Measurements from ENCODE around the gene ARIH2.

Gene ARIH2

DNA sequence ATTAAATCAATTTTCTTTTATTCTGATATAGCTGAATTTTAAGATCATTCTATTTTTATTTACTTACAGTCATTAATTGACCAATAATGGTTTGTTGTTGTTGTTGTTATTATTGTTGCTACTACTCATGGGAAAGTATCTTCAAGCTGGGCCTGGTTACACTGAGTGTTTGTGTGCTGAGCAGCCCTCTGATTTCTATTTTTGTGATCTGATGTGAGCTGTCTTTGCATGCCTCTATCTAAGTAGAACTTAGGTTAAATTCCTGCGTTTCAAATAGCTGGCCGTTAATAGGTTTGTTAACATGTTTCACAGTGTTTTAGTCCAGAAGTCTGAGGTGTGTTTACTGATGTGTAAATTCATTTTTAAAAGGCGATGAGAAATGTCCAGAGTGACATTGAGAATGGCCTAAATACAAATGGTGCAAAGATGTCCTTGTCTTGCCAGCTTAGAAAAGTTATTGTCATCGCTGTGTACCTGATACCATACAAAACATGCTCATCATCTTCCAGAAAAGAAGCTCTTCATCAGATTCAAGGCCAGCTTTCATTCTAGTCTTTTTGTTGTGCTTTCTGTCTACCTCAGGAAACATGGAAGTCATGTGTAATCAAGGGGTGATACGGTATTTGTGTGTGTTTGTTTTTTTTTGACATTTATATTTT, 15.8 kb downstream of the ARIH2 start:
- Histone ChIP-seq H3K36me3 (ENCODE audit: control insufficient read depth, insufficient read depth, low read length) (no peaks in the 10 kb centered on the region), H3K4me1 (ENCODE audit: control insufficient read depth, insufficient read depth, low read length) (peaks cover 4% of the 10 kb centered on the region)

DNA sequence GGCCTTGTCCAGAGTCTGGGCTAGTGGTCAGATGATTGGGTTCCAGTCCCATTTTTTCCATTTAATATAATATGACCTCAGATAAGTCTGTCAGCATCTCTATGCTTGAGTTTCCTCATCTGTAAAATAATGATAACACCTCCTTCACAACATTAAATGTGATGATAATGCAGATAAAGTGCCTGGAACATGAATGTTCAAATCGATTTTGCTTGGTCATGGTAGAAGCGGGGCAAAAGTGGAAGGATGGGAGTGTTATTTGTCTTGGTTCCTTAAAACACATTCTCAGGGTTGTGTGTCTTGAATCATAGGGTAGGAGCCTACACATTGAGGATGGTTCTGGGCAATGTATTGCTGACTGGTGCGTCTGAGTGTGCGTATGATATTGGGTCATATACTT, 16.9 kb downstream of the ARIH2 start:
- H3K4me1 ChIP-seq (ENCODE audit: control insufficient read depth, insufficient read depth, low read length), result no peaks in the 10 kb centered on the region
- no peak overlapping the region for H3K27ac ChIP-seq (ENCODE audit: low read depth, low read length)

More for the DNA sequence above, 15.8 kb downstream of the ARIH2 start:
- Histone ChIP-seq H3K4me3 (ENCODE audit: low read length) (no peak overlapping the region), H3K9ac (ENCODE audit: low read length) (no peak overlapping the region), H3K27me3 (ENCODE audit: control insufficient read depth, insufficient read depth, low read length) (no peaks in the 10 kb centered on the region), H3K27ac (ENCODE audit: low read depth, low read length) (no peak overlapping the region)

DNA sequence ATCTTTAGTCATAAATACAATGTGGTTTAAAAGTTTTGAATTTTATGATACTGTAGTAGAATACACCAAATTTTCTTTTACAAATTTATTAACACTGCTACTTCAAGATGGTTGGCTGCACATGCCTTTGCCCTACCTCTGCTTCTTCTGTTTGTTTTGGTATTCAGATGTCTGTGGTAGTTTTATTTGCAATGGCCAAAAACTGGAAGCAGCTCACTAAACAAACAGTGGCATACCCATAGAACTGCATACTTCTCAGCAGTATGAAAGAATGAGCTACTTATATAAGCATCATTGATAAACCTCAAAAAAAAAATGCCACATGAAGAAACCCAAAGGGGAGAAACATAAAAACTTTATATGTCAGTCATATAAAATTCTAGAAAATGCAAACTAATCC, 19.5 kb downstream of the ARIH2 start:
- H3K9ac ChIP-seq (ENCODE audit: low read length), result no peak overlapping the region
- no peaks in the 10 kb centered on the region for H3K27me3 ChIP-seq (ENCODE audit: control insufficient read depth, insufficient read depth, low read length)
- no peaks in the 10 kb centered on the region for H3K4me1 ChIP-seq (ENCODE audit: control insufficient read depth, insufficient read depth, low read length)
- no peak overlapping the region for H3K4me3 ChIP-seq (ENCODE audit: low read length)
- no peaks in the 10 kb centered on the region for H3K36me3 ChIP-seq (ENCODE audit: control insufficient read depth, insufficient read depth, low read length)
- no peak overlapping the region for H3K27ac ChIP-seq (ENCODE audit: low read depth, low read length)

More for the DNA sequence above, 16.9 kb downstream of the ARIH2 start:
- Histone ChIP-seq H3K27me3 (ENCODE audit: control insufficient read depth, insufficient read depth, low read length) (no peaks in the 10 kb centered on the region), H3K4me3 (ENCODE audit: low read length) (no peak overlapping the region), H3K36me3 (ENCODE audit: control insufficient read depth, insufficient read depth, low read length) (no peaks in the 10 kb centered on the region), H3K9ac (ENCODE audit: low read length) (no peak overlapping the region)

DNA sequence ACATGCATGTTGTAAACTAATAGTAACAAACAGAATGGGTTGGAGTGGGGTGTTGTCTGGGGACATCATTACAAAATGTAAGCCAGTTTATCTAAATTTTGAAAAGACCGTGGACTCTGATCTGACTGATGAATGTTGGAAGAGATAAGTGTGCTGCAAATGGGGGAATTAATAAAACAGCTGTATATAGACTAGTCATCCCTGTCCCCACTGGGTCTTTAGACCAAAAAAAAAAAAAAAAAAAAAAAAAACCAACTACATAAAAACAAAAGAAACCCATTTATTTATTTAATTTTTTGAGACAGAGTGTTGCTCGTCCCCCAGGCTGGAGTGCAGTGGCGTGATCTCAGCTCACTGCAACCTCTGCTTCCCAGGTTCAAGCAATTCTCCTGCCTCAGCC, 20.0 kb downstream of the ARIH2 start:
- Histone ChIP-seq H3K9ac (ENCODE audit: low read length) (no peak overlapping the region), H3K27me3 (ENCODE audit: control insufficient read depth, insufficient read depth, low read length) (no peaks in the 10 kb centered on the region), H3K4me1 (ENCODE audit: control insufficient read depth, insufficient read depth, low read length) (no peaks in the 10 kb centered on the region), H3K36me3 (ENCODE audit: control insufficient read depth, insufficient read depth, low read length) (no peaks in the 10 kb centered on the region), H3K27ac (ENCODE audit: low read depth, low read length) (no peak overlapping the region), H3K4me3 (ENCODE audit: low read length) (no peak overlapping the region)

DNA sequence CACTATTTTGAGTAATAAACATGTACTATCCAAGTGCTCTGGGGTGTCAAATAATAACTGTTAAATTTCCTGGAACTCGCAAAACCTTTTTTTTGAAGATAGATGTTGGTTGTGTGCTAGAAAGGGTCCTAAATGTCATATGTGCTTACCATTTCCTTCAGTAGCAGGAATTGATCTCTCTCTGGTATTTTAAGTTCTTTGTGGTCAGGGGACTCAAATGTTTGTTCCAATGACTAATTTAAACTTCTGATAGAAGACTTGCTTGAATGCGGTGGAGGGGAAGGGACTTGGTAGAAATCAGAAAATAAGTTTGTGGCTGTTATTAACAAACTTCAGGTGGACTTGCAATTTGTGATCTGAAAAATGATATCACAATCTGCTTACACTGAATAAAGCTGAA, 26.8 kb downstream of the ARIH2 start:
- no peak overlapping the region for H3K9ac ChIP-seq (ENCODE audit: low read length)
- H3K36me3 ChIP-seq (ENCODE audit: control insufficient read depth, insufficient read depth, low read length), result peaks cover 6% of the 10 kb centered on the region
- H3K27ac ChIP-seq (ENCODE audit: low read depth, low read length), result no peak overlapping the region
- H3K4me3 ChIP-seq (ENCODE audit: low read length), result no peak overlapping the region
- no peaks in the 10 kb centered on the region for H3K27me3 ChIP-seq (ENCODE audit: control insufficient read depth, insufficient read depth, low read length)
- H3K4me1 ChIP-seq (ENCODE audit: control insufficient read depth, insufficient read depth, low read length), result no peaks in the 10 kb centered on the region

DNA sequence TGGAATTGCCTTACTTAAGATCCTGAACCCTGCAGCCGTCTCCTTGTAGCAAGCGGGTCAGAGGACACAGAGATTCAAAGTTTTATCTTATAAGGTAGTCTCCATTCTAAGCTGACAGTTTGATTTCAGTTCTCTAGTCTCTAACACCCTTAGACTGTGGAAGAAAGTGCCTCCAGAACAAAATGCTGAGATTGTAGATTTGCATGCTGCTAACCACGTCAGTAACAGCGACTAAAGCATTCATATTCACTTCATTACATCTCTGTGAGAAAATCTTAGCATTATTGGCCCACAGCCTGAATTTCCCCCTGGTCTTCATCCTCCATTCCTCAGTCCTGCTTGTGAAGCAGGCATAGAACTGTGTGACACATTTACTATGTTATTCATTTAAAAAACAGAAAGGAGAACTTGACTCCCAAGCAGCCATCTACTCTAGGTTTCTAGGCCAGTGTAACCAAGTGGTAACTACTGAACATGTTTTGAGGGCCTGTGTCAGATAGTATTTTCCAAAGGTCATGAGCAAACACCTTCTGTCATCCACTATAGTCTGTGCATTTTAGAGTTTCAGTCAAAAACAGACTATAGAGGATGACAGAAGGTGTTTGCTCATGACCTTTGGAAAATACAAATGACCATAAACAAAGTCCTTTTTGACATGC, 27.4 kb downstream of the ARIH2 start:
- Histone ChIP-seq H3K4me3 (ENCODE audit: low read length) (no peak overlapping the region), H3K4me1 (ENCODE audit: control insufficient read depth, insufficient read depth, low read length) (no peaks in the 10 kb centered on the region), H3K27ac (ENCODE audit: low read depth, low read length) (no peak overlapping the region), H3K27me3 (ENCODE audit: control insufficient read depth, insufficient read depth, low read length) (no peaks in the 10 kb centered on the region), H3K9ac (ENCODE audit: low read length) (no peak overlapping the region), H3K36me3 (ENCODE audit: control insufficient read depth, insufficient read depth, low read length) (peaks cover 6% of the 10 kb centered on the region)

DNA sequence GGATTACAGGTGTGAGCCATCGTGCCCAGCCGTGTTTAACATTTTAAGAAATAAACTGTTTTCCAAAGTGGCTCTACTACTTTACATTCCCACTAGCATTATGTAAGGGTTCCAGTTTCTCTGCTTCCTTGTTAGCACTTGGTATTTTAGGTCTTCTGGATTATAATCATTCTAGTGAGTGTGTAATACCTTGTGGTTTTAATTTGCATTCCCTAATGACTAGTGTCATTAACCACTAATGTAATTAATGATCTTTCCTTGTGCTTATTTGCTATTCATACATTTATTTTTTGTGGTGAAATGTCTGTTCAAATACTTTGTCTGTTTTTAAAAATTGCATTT, 30.7 kb downstream of the ARIH2 start:
- no peaks in the 10 kb centered on the region for H3K4me1 ChIP-seq (ENCODE audit: control insufficient read depth, insufficient read depth, low read length)
- H3K9ac ChIP-seq (ENCODE audit: low read length), result no peak overlapping the region
- no peaks in the 10 kb centered on the region for H3K27me3 ChIP-seq (ENCODE audit: control insufficient read depth, insufficient read depth, low read length)
- H3K36me3 ChIP-seq (ENCODE audit: control insufficient read depth, insufficient read depth, low read length), result peaks cover 4% of the 10 kb centered on the region
- no peak overlapping the region for H3K4me3 ChIP-seq (ENCODE audit: low read length)
- H3K27ac ChIP-seq (ENCODE audit: low read depth, low read length), result peak overlapping the region; percentile 32

DNA sequence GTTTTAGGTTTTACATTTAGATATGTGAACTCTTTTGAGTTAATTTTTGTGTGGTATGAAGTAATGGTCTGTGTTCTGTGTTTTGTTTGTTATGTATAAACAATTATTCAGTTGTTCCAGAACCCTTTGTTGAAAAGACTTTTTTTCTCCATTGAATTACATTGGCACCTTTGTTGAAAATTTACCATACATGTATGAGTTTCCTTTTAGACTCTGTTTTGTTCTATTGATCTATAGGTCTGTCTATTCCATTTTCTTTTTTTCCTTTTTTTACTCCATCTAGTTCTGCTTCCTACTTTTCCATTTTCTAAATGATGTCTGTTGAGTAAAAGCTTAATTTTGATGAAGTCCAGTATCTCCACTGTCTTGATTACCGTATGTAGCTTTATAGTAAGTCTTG, 31.4 kb downstream of the ARIH2 start:
- H3K9ac ChIP-seq (ENCODE audit: low read length), result no peak overlapping the region
- H3K27ac ChIP-seq (ENCODE audit: low read depth, low read length), result no peak overlapping the region
- H3K4me1 ChIP-seq (ENCODE audit: control insufficient read depth, insufficient read depth, low read length), result no peaks in the 10 kb centered on the region
- no peaks in the 10 kb centered on the region for H3K36me3 ChIP-seq (ENCODE audit: control insufficient read depth, insufficient read depth, low read length)
- no peaks in the 10 kb centered on the region for H3K27me3 ChIP-seq (ENCODE audit: control insufficient read depth, insufficient read depth, low read length)
- H3K4me3 ChIP-seq (ENCODE audit: low read length), result no peak overlapping the region

DNA sequence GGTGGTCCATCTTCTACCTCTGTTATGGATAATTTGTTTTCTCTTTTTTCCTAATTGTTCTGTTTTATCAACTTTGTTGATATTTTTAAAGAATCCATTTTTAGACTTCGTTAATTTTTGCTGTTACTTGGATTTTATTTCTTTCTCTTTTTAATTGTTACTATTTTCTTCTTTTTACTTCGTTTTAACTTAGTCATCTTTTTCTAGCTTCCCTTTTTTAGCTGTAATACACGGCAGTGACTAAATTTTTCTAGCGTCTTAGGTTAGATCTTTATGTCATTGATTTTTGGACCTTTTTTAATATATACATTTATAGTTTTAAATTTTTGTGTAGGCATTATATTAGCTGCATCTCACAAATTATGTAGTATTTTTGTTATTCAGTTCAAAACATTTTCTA, 33.1 kb downstream of the ARIH2 start:
- H3K36me3 ChIP-seq (ENCODE audit: control insufficient read depth, insufficient read depth, low read length), result no peaks in the 10 kb centered on the region
- no peaks in the 10 kb centered on the region for H3K4me1 ChIP-seq (ENCODE audit: control insufficient read depth, insufficient read depth, low read length)
- no peak overlapping the region for H3K4me3 ChIP-seq (ENCODE audit: low read length)
- no peaks in the 10 kb centered on the region for H3K27me3 ChIP-seq (ENCODE audit: control insufficient read depth, insufficient read depth, low read length)
- no peak overlapping the region for H3K9ac ChIP-seq (ENCODE audit: low read length)
- no peak overlapping the region for H3K27ac ChIP-seq (ENCODE audit: low read depth, low read length)

DNA sequence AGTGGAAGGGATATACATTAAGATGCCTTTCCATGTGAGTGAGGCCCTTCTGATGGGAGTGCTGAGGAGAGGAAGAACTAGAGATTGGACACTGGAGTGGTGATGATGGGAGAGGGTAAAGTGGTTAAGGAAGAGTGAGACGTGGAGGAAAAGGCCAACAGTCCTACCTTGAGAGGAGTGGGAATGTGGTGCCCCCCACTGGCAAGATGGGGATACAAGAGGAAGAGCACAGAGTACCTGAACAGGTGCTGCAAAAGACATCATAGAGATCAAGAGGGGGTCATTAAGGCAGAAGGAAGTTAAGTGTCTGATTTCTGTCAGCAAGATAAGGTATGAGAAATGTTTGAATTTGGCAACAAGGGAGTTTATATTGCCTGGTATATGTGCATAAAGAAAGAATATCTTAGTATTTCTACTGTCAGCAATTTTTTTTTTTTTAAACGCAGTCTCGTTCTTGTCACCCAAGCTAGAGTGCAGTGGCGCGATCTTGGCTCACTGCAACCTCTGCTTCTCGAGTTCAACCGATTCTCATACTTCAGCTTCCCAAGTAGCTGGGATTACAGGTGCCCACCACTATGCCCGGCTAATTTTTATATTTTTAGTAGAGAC, 34.0 kb downstream of the ARIH2 start:
- Histone ChIP-seq H3K9ac (ENCODE audit: low read length) (no peak overlapping the region), H3K27ac (ENCODE audit: low read depth, low read length) (no peak overlapping the region), H3K27me3 (ENCODE audit: control insufficient read depth, insufficient read depth, low read length) (no peaks in the 10 kb centered on the region), H3K4me1 (ENCODE audit: control insufficient read depth, insufficient read depth, low read length) (no peaks in the 10 kb centered on the region), H3K4me3 (ENCODE audit: low read length) (no peak overlapping the region), H3K36me3 (ENCODE audit: control insufficient read depth, insufficient read depth, low read length) (no peaks in the 10 kb centered on the region)

DNA sequence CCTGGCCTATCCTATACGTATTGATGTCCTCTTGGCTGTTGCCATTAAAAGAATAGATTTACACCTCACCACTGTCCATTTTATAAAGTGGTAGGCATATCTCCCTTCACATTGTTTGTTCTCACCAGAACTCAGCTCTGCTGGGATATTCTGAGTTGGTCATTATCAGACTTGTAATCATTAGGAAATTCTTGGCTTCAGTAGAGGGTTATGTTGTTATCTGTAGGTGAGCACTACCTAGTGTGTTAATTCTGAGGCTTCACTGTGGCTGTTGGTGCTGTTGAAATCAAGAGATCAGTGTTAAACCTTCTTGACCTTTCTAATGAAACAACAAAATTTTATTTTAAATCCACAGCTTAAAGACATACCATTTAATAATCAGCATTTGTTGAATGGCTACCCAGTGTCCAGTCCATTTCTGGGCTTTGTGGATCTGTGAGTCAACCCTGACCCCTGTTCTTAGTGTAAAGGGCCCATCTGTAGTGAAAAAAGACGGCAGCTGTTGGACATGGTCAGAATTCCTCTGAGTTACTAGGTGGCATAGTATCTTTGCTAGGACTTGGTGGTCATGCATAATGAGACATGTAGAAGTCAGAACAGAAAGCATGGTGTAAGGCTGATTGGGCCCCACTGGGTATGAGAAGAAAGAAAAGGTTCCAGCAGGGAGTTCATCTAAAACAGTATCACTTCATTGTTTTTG, 38.5 kb downstream of the ARIH2 start:
- Histone ChIP-seq H3K4me3 (ENCODE audit: low read length) (no peak overlapping the region), H3K36me3 (ENCODE audit: control insufficient read depth, insufficient read depth, low read length) (peaks cover 2% of the 10 kb centered on the region), H3K27me3 (ENCODE audit: control insufficient read depth, insufficient read depth, low read length) (no peaks in the 10 kb centered on the region), H3K9ac (ENCODE audit: low read length) (no peak overlapping the region), H3K4me1 (ENCODE audit: control insufficient read depth, insufficient read depth, low read length) (no peaks in the 10 kb centered on the region), H3K27ac (ENCODE audit: low read depth, low read length) (no peak overlapping the region)

DNA sequence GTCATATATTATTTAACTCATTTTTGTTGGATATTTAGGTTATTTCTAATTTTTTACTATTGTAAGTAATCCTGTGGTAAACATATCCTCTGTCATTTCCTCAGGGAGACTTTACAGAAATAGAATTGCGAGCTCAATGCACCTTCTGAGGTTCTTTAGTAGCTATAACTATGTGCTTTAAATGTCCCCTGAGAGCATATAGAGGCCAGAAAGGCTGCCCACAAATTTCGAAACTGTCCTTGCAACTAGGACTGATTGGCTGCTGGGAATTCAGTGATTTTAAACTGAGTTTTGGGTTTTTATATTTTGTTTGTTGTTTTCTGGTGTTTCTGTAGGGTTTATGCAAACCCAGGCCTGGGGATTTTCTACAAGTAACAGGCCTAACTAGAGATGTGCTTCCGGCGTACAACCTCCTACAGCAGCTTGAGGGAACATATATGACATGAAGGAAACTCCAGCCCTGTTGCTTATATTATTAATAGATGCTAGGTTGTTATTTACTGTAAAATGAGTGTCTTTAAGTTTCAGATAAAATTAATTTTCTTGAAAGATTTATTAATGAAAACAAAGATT, 42.3 kb downstream of the ARIH2 start:
- no peak overlapping the region for H3K27ac ChIP-seq (ENCODE audit: low read depth, low read length)
- H3K4me1 ChIP-seq (ENCODE audit: control insufficient read depth, insufficient read depth, low read length), result no peaks in the 10 kb centered on the region
- no peak overlapping the region for H3K9ac ChIP-seq (ENCODE audit: low read length)
- no peaks in the 10 kb centered on the region for H3K27me3 ChIP-seq (ENCODE audit: control insufficient read depth, insufficient read depth, low read length)
- peaks cover 5% of the 10 kb centered on the region for H3K36me3 ChIP-seq (ENCODE audit: control insufficient read depth, insufficient read depth, low read length)
- H3K4me3 ChIP-seq (ENCODE audit: low read length), result no peak overlapping the region
